GM12873 (cell line): ENCODE data around the gene ATXN7L1.

Experiments used
- TF ChIP-seq, protein P1 (sequence below): IDR thresholded peaks from 2 replicates; pipeline ENCODE4 v1.5.1; 2012; ENCODE audit warnings: low read depth, mild to moderate bottlenecking, moderate library complexity, low read length, control low read depth; ENCODE audit not compliant: insufficient read depth; ENCODE audit errors: missing control alignments

ATXN7L1 gene, protein sequence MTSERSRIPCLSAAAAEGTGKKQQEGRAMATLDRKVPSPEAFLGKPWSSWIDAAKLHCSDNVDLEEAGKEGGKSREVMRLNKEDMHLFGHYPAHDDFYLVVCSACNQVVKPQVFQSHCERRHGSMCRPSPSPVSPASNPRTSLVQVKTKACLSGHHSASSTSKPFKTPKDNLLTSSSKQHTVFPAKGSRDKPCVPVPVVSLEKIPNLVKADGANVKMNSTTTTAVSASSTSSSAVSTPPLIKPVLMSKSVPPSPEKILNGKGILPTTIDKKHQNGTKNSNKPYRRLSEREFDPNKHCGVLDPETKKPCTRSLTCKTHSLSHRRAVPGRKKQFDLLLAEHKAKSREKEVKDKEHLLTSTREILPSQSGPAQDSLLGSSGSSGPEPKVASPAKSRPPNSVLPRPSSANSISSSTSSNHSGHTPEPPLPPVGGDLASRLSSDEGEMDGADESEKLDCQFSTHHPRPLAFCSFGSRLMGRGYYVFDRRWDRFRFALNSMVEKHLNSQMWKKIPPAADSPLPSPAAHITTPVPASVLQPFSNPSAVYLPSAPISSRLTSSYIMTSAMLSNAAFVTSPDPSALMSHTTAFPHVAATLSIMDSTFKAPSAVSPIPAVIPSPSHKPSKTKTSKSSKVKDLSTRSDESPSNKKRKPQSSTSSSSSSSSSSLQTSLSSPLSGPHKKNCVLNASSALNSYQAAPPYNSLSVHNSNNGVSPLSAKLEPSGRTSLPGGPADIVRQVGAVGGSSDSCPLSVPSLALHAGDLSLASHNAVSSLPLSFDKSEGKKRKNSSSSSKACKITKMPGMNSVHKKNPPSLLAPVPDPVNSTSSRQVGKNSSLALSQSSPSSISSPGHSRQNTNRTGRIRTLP

DNA sequence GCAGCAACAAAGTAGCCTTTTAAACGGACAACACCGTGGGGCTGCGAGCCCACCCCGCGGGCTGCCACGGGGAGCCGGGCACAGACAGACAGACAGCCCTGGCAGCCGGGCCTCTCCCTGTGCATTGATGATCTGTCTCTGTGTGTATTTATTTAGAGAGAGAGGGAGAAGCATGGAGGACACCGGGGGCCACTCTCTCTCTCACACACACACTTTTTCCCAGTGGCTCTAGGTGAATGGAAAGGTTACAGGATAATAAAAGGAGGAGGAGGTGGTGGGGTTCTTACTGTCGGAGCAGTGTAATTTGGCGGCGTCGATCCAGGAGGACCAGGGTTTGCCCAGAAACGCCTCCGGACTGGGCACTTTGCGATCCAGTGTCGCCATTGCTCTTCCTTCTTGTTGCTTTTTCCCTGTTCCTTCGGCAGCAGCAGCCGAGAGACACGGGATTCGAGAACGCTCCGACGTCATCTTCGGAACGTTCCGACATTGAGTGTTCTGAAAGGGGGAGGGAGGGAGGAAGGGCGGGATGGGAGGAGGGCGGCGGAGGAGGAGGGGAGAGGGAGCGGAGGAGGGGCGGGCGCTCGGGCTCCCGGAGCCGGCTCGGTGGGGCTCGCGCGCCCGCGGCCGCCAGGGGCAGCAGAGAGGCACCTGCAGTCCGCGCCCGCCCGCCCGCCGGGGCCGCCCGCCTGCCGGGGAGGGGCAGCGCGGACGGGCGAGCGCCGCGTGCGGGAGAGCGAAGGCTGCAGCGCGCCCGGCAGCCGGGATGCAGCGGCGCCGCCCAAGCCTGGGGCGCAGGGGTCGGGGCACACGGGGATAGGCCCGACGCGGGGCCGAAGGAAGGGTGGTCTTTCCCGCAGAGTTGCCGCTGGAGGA lies at the start of gene ATXN7L1:
Gene ATXN7L1 (minus strand): TSS at position 509 of the 873 bp plus-strand sequence. CDS start 41 bp downstream, at position 468.
- TF ChIP-seq, protein P1, sequence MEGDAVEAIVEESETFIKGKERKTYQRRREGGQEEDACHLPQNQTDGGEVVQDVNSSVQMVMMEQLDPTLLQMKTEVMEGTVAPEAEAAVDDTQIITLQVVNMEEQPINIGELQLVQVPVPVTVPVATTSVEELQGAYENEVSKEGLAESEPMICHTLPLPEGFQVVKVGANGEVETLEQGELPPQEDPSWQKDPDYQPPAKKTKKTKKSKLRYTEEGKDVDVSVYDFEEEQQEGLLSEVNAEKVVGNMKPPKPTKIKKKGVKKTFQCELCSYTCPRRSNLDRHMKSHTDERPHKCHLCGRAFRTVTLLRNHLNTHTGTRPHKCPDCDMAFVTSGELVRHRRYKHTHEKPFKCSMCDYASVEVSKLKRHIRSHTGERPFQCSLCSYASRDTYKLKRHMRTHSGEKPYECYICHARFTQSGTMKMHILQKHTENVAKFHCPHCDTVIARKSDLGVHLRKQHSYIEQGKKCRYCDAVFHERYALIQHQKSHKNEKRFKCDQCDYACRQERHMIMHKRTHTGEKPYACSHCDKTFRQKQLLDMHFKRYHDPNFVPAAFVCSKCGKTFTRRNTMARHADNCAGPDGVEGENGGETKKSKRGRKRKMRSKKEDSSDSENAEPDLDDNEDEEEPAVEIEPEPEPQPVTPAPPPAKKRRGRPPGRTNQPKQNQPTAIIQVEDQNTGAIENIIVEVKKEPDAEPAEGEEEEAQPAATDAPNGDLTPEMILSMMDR = peak; percentile 53

GRCh38 chr7:105926131-105926530 lies 49.7 kb upstream of the ATXN7L1 start:
- TF ChIP-seq, protein P1 = no peak

- TF ChIP-seq, protein P1 = no peak
Measured at GRCh38 chr7:105924945-105925344, 48.5 kb upstream of the ATXN7L1 start.

DNA sequence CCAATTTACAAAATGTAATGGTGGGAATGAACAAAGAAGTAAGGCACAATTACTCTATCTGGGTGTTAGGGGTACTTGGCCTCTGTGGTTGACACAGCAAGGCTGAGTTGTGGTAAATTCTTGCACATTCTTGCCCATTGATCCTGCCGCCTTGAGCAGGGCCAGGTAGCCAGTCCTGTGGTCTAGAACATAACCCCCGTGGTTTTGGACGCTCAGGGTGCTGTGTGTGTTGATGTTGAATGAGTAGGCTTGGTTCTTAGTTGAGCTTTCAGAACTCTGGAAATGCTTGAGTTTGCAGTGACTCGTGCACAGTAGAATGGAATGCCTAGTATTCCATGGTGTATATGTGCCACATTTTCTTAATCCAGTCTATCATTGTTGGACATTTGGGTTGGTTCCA lies 44.4 kb upstream of the ATXN7L1 start:
- TF ChIP-seq, protein P1 = no peak

DNA sequence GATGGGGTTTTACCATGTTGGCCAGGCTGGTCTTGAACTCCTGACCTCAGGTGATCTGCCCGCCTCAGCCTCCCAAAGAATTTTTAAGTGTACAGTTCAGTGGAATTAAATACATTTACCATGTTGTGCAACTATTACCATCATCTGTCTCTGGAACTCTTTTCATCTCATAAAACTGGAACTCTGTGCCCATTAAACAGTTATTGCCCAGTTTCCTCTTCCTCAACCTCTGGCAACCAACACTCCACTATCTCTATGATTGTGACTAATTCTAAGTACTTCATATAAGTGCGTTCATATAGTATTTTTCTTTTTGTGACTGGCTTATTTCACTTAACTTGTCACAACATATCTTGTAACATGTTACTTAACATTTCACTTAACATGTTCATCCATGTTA lies 41.3 kb upstream of the ATXN7L1 start:
- TF ChIP-seq, protein P1 = no peak

DNA sequence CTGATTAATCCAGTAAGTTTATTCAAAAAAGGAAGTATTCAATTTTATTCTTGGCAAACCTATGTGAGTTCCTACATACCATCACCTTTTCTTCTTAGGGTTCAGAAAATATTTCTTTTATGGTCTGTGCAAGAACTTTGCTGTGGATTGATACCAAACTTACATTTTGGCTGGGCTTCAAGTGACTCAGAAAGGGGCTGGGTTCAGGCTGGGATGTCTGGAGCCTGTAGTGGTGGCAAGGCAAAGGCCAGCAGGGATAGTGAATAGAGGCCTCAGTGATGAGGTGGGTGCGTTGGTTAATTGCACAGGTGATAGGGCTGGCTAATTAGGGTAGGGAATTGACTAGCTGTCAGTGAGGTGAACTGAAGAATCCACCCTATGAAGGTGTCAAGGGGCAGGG lies 40.2 kb upstream of the ATXN7L1 start:
- TF ChIP-seq, protein P1 = no peak

DNA sequence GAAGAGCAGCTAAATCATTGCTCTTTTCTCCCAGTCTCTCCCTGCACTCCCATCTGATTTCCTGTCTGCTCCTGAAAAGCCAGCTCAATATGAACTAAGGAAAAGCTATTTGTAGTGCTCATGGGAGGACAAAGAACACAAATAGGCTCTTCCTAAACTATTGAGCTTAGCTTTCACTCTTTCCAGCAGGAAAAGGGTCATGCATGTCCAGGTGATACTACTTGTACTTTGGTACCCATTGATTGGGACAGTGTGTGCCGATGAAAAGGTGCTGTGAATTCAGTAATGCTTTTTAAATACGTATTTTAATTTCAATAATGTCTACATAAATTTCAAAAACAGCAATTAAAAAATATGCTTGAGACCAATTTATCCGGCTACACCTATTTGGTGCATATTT lies 37.5 kb upstream of the ATXN7L1 start:
- TF ChIP-seq, protein P1 = no peak
